AML-193 (cell line): ENCODE results near the gene RAPGEF6.
"Not testable (repeated sequence)": the region's sequence is repeated elsewhere in the genome, so short reads cannot be mapped to it uniquely, and the experiment has no call there.

Source experiments
- DNase-seq, 2 experiments: peaks; one replicate each; lab custom pipeline; 2025; lab: John Stamatoyannopoulos, UW

RAPGEF6 gene

DNA sequence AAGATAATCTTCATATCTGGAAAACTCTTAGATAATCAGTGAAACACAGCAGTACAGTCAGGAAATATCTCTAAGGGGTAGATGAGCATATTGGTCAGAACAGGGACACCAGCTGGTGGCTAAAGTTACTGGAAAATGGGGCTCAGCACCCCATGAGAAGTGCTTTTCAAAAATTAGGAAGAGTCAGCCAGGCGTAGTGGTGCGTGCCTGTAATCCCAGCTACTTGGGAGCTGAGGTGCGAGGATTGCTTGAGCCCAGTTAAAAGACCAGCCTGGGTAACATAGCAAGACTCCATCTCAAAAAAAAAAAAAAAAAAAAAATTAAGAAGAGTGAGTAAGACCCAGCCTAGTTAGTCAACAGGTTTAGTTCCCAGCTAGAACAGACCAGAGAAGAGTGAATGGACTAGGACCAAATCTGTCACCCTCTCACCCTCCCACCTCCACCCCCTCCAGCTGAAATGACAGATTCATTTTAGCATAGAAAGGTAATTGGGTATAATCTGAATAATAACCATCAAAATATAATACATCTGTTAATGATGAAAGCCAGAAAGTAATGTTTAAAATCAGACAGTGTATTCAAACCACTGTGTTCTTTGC lies 250.3 kb downstream of the RAPGEF6 start:
- no peak for DNase-seq

DNA sequence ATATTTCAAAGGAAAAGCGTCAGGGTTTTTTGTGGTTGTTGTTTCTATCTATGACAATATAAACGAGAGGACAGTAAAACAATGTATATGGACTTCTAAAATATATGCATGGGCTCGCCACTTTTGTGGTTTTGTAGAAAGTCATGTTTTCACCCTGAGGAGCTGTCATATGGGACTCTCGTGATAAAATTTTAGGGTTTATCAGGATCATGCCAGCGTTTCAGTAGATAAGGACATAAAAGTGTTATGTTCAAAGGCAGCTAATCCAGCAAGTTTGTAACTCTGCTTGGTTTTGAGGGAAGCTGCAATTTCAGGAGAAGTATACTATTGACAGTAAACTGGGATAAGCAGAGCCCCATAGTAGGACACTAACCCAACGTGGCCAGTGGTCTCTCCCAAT lies 250.9 kb downstream of the RAPGEF6 start:
- DNase-seq = no peak

DNA sequence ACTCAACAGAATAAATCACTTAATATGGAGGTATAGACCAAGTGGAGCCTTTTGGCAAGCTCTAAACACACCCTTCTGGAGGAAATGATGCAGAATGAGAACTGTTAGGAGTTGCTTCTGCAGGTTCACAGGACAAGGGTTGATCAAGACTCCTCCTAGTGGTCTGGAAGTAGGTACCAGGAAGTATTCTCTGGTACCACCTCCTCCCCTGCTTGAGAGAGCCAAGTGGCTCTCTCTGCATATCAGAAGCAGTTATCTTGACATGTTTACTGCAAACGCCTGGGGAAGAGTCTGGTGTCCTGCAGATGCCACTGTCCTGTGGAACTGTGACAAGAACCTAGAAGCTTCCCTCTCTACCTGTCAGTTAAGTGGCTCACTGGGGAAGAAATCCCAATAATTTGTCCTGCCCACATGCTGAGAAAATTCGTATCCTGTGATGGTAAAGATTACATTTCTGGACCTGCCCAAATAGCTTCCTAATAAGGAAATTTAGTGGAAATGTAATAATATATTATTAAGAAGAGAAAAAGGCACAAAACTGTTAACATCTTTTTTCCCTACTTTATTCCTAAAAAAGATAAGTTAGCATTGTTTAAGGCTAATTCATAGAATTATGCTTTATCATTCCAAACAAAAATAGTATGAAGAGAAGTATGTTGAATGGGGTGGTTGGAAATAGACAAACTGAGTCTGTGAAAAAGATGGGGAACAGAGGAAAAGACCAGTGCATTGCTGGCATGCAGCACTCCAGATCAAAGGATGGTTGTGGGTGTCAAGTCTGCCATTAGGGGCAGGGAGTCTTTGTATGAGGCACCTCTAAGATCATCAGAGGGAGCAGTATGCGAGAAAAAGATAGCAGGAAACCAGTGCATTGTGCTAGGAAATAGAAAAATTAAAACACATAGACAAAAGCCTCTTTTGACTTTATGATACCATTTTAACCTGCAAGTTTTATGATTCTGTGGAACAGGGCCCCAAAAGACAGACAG lies 252.3 kb downstream of the RAPGEF6 start:
- peak; percentile 64 to 88 for DNase-seq

GRCh38 chr5:131381777-131382176 lies 253.3 kb downstream of the RAPGEF6 start:
- no peak for DNase-seq

DNA sequence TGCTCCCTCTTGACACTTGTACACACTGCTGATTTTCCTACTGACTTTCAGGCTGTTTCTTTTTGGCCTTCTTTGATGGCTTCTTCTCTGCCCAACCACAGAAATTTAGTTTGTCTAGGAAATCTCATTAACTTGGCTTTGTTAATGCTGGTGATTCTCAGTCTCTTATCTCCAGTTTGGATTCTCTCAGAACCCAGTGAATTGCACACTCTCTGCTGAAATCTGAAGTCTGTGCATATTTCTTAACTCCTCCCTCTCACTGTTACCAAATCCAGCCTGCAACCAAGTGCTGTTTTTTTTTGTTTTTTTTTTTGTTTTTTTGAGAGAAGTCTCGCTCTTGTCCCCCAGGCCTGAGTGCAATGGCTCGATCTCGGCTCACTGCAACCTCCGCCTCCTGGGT lies 254.0 kb downstream of the RAPGEF6 start:
- no peak for DNase-seq

GRCh38 chr5:131380238-131380637 lies 254.8 kb downstream of the RAPGEF6 start:
- DNase-seq = not testable (repeated sequence)

- no peak for DNase-seq
These were observed 255.3 kb downstream of the RAPGEF6 start for GRCh38 chr5:131379723-131380122.

- no peak for DNase-seq
These were observed 256.1 kb downstream of the RAPGEF6 start for GRCh38 chr5:131378721-131379541.

GRCh38 chr5:131377785-131378325 lies 257.2 kb downstream of the RAPGEF6 start:
- no peak for DNase-seq

DNA sequence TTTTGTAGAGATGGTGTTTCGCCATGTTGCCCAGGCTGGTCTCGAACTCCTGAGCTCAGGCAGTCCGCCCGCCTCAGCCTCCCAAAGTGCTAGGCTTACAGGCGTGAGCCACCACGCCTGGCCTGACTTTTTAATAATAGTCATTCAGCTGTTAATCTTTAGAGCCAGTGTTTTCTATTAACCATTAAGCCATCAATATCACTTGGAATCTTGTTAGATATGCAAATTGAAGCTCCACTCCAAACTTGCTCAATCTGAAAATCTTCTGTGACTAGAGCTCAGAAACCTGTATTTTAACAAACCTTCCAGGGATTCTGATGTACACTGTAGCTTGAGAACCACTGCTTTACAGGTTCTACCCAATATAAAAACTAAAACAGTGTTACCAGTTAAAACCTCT lies 257.7 kb downstream of the RAPGEF6 start:
- no peak for DNase-seq

- no peak for DNase-seq
These were observed 259.7 kb downstream of the RAPGEF6 start for GRCh38 chr5:131375351-131375750.
